H1 (cell line): Measurements from ENCODE around the gene KIAA0513.

Source experiments
- CBX8 ChIP-seq: fragments of 300-800, 300-1000 bp; sonication (generic); IDR thresholded peaks from 2 replicates; pipeline ENCODE4 v1.7.1; 2016; ENCODE audit warnings: low read depth, low read length, borderline replicate concordance
- CTCF ChIP-seq, 3 experiments: IDR thresholded peaks; 1 replicate in 2 of 3; 2 replicates in 1 of 3; pipeline versions ENCODE4 v1.5.1 to v1.6.1; 2011; ENCODE audit warnings: low read length in 3 of 3, mild to moderate bottlenecking in 3 of 3, inconsistent platforms in 2 of 3, low read depth in 1 of 3, moderate library complexity in 1 of 3; ENCODE audit not compliant: insufficient read depth in 1 of 3; ENCODE audit errors: control extremely low read depth in 1 of 3
- EZH2 ChIP-seq: fragments of 200-600 bp; sonication (generic); IDR thresholded peaks from 2 replicates; pipeline ENCODE4 v1.7.1; 2012; ENCODE audit warnings: low read depth, mild to moderate bottlenecking, moderate library complexity, low read length, inconsistent platforms; ENCODE audit not compliant: severe bottlenecking
- GABPA ChIP-seq: IDR thresholded peaks from 2 replicates; pipeline ENCODE4 v1.6.1; 2011; ENCODE audit warnings: mild to moderate bottlenecking, low read length, moderate library complexity, borderline replicate concordance; ENCODE audit not compliant: insufficient read depth
- SP1 ChIP-seq: IDR thresholded peaks from 2 replicates; pipeline ENCODE4 v1.6.1; 2011; ENCODE audit warnings: low read depth, low read length

- peak; percentile 65 to 74 (median 66) for TF ChIP-seq CTCF (IDR thresholded peaks at IDR 0.05; ENCODE audit: control extremely low read depth in 1 of 3, insufficient read depth in 1 of 3, low read depth in 1 of 3, low read length in 3 of 3)
- no peak for TF ChIP-seq SP1
- TF ChIP-seq CBX8, result no peak
- no peak for TF ChIP-seq EZH2
- TF ChIP-seq GABPA, result 0 out of 2 replicates have a peak, but pooled peaks have one; percentile 30
These were observed 29.8 kb downstream of the KIAA0513 start for GRCh38 chr16:85057212-85057889.
